ENCODE data around the gene ISCU.

The ISCU gene

GRCh38 chr12:108563136-108563803 lies 874 bp downstream of the ISCU start:
- peak; percentile 85; the same call in 1 of the 2 replicates for TF ChIP-seq SIN3A (IDR thresholded peaks at IDR 0.05; ENCODE audit: borderline replicate concordance, insufficient read depth, low read length)
- TF ChIP-seq, protein P1, sequence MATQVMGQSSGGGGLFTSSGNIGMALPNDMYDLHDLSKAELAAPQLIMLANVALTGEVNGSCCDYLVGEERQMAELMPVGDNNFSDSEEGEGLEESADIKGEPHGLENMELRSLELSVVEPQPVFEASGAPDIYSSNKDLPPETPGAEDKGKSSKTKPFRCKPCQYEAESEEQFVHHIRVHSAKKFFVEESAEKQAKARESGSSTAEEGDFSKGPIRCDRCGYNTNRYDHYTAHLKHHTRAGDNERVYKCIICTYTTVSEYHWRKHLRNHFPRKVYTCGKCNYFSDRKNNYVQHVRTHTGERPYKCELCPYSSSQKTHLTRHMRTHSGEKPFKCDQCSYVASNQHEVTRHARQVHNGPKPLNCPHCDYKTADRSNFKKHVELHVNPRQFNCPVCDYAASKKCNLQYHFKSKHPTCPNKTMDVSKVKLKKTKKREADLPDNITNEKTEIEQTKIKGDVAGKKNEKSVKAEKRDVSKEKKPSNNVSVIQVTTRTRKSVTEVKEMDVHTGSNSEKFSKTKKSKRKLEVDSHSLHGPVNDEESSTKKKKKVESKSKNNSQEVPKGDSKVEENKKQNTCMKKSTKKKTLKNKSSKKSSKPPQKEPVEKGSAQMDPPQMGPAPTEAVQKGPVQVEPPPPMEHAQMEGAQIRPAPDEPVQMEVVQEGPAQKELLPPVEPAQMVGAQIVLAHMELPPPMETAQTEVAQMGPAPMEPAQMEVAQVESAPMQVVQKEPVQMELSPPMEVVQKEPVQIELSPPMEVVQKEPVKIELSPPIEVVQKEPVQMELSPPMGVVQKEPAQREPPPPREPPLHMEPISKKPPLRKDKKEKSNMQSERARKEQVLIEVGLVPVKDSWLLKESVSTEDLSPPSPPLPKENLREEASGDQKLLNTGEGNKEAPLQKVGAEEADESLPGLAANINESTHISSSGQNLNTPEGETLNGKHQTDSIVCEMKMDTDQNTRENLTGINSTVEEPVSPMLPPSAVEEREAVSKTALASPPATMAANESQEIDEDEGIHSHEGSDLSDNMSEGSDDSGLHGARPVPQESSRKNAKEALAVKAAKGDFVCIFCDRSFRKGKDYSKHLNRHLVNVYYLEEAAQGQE (IDR thresholded peaks at IDR 0.05; ENCODE audit: insufficient read depth in 1 of 2, low read depth in 2 of 2, low read length in 2 of 2): no peak
- TF ChIP-seq FOXP2 (optimal IDR thresholded peaks at IDR 0.05; ENCODE audit: borderline replicate concordance, extremely low read depth, extremely low read length, insufficient read depth): no peak
- 0 out of 2 replicates have a peak, but pooled peaks have one; percentile 18 for TF ChIP-seq TAF1 (IDR thresholded peaks at IDR 0.05; ENCODE audit: borderline replicate concordance, insufficient read depth, low read length)
- TF ChIP-seq POLR2AphosphoS5 (IDR thresholded peaks at IDR 0.05; ENCODE audit: low read depth, low read length): no peak

- TF ChIP-seq, protein P1 (IDR thresholded peaks at IDR 0.05; ENCODE audit: insufficient read depth in 1 of 2, low read depth in 2 of 2, low read length in 2 of 2): no peak
- TF ChIP-seq TAF1 (IDR thresholded peaks at IDR 0.05; ENCODE audit: borderline replicate concordance, insufficient read depth, low read length) (no peak), FOXP2 (optimal IDR thresholded peaks at IDR 0.05; ENCODE audit: borderline replicate concordance, extremely low read depth, extremely low read length, insufficient read depth) (no peak), POLR2AphosphoS5 (IDR thresholded peaks at IDR 0.05; ENCODE audit: low read depth, low read length) (no peak), SIN3A (IDR thresholded peaks at IDR 0.05; ENCODE audit: borderline replicate concordance, insufficient read depth, low read length) (no peak)
These were observed 1.4 kb downstream of the ISCU start for GRCh38 chr12:108563804-108564151.

DNA sequence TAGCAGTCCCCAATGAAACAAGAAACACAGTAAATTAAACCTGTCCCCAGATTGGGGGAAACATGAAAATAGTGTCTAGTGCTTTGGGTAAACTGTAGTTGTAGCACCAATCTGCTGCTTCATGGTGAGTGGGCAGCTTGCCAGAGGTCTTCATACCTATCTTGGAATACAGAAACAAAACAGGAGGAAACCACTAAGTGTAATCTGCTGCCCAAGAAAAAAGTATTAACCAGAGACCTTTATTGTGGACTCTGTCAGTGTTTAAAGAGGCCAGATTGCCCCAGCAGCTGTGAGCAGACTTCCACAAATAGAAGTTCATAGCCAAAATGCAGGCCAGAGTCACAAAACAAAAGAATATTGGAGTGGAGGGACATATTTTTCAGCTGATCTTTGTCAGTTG lies 2.3 kb downstream of the ISCU start:
- TF ChIP-seq TAF1 (IDR thresholded peaks at IDR 0.05; ENCODE audit: borderline replicate concordance, insufficient read depth, low read length) (no peak), FOXP2 (optimal IDR thresholded peaks at IDR 0.05; ENCODE audit: borderline replicate concordance, extremely low read depth, extremely low read length, insufficient read depth) (no peak), SIN3A (IDR thresholded peaks at IDR 0.05; ENCODE audit: borderline replicate concordance, insufficient read depth, low read length) (no peak)
- TF ChIP-seq, protein P1 (IDR thresholded peaks at IDR 0.05; ENCODE audit: insufficient read depth in 1 of 2, low read depth in 2 of 2, low read length in 2 of 2): no peak

DNA sequence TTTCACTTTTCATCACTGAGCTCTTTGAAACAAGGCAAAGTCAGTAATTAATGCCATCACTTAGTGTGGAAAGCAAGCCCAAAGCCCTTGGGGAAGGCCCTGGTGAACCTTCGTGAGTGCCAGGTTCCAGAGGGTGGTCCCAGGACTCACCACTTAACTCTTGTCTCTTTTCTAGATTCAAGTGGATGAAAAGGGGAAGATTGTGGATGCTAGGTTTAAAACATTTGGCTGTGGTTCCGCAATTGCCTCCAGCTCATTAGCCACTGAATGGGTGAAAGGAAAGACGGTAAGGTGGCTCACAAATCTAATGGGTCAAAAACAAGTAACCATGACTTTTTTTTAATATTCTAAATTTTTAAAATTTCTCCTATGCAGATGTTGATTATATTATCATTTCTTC lies 2.8 kb downstream of the ISCU start:
- TF ChIP-seq TAF1 (IDR thresholded peaks at IDR 0.05; ENCODE audit: borderline replicate concordance, insufficient read depth, low read length) (no peak), POLR2AphosphoS5 (IDR thresholded peaks at IDR 0.05; ENCODE audit: low read depth, low read length) (no peak), SIN3A (IDR thresholded peaks at IDR 0.05; ENCODE audit: borderline replicate concordance, insufficient read depth, low read length) (no peak), FOXP2 (optimal IDR thresholded peaks at IDR 0.05; ENCODE audit: borderline replicate concordance, extremely low read depth, extremely low read length, insufficient read depth) (no peak)
- TF ChIP-seq, protein P1 (IDR thresholded peaks at IDR 0.05; ENCODE audit: insufficient read depth in 1 of 2, low read depth in 2 of 2, low read length in 2 of 2): no peak
